HepG2 (cell line): ENCODE data around the gene HES7.

ENCODE experiments used
- CHD2 ChIP-seq: IDR thresholded peaks from 2 replicates; pipeline ENCODE4 v1.6.1; 2011; ENCODE audit warnings: low read depth, low read length, improper control_type of control experiment
- ESRRA ChIP-seq: sonication (generic); formaldehyde crosslinking; IDR thresholded peaks from 2 replicates; pipeline ENCODE4 v1.5.1; 2020; ENCODE audit warnings: mild to moderate bottlenecking, low read depth, missing genetic modification reagents
- EZH2 ChIP-seq: conservative IDR thresholded peaks from 2 replicates; pipeline ENCODE4 v1.6.1; 2012; ENCODE audit warnings: mild to moderate bottlenecking, low read depth, low read length, moderate library complexity
- HIVEP1 ChIP-seq: sonication (generic); formaldehyde crosslinking; IDR thresholded peaks from 2 replicates; pipeline ENCODE4 v1.4.0; 2020; ENCODE audit warnings: mild to moderate bottlenecking, missing genetic modification reagents
- JUN ChIP-seq: sonication (generic); formaldehyde crosslinking; IDR thresholded peaks from 2 replicates; pipeline ENCODE4 v1.4.0; 2020; ENCODE audit warnings: mild to moderate bottlenecking, missing genetic modification reagents
- MTF1 ChIP-seq: sonication (generic); formaldehyde crosslinking; IDR thresholded peaks from 2 replicates; pipeline ENCODE4 v1.5.0; 2020; ENCODE audit warnings: missing genetic modification reagents
- RBM22 ChIP-seq: fragments of 200-400 bp; formaldehyde crosslinking; optimal IDR thresholded peaks from 2 replicates; pipeline ENCODE3; 2017; ENCODE audit warnings: mild to moderate bottlenecking, low read length, moderate library complexity
- RFXAP ChIP-seq: sonication (generic); formaldehyde crosslinking; IDR thresholded peaks from 2 replicates; pipeline ENCODE4 v1.4.0; 2020; ENCODE audit warnings: missing genetic modification reagents, borderline replicate concordance
- SCMH1 ChIP-seq: sonication (generic); formaldehyde crosslinking; IDR thresholded peaks from 2 replicates; pipeline ENCODE4 v1.9.0; 2021; ENCODE audit warnings: missing genetic modification reagents, mild to moderate bottlenecking, borderline replicate concordance
- SOX13 ChIP-seq, 3 experiments: fragments of 450-650 bp in 1 of 3; sonication (generic) in 1 of 3; formaldehyde crosslinking in 1 of 3; IDR thresholded peaks in 2 of 3; conservative IDR thresholded peaks in 1 of 3; 2 replicates each; pipeline versions ENCODE4 v1.5.0 to v1.6.1; 2016 to 2020; ENCODE audit warnings: antibody characterized with exemption in 1 of 3, mild to moderate bottlenecking in 1 of 3, missing compliant biosample characterization in 1 of 3, missing genetic modification reagents in 1 of 3, moderate library complexity in 1 of 3
- ZKSCAN5 ChIP-seq: sonication (generic); formaldehyde crosslinking; IDR thresholded peaks from 2 replicates; pipeline ENCODE4 v1.5.1; 2020; ENCODE audit warnings: mild to moderate bottlenecking, missing genetic modification reagents
- ZNF30 ChIP-seq: sonication (generic); formaldehyde crosslinking; IDR thresholded peaks from 2 replicates; pipeline ENCODE4 v1.5.0; 2020; ENCODE audit warnings: mild to moderate bottlenecking, missing genetic modification reagents
- ZNF607 ChIP-seq: sonication (generic); formaldehyde crosslinking; IDR thresholded peaks from 2 replicates; pipeline ENCODE4 v1.5.1; 2020; ENCODE audit warnings: missing genetic modification reagents, mild to moderate bottlenecking, borderline replicate concordance
- ZNF879 ChIP-seq: sonication (generic); formaldehyde crosslinking; IDR thresholded peaks from 2 replicates; pipeline ENCODE4 v1.8.1; 2023; ENCODE audit warnings: missing genetic modification reagents

- TF ChIP-seq RBM22 = no peak
- no peak for TF ChIP-seq CHD2
- TF ChIP-seq EZH2 = no peak
- no peak for TF ChIP-seq JUN
- no peak for TF ChIP-seq ZNF879
- no peak for TF ChIP-seq ZKSCAN5 (CRISPR knock-in tag)
- TF ChIP-seq ZNF30 (CRISPR knock-in tag) = no peak
- TF ChIP-seq SOX13 (IDR thresholded peaks at IDR 0.05) = no peak
- peak in 1 of 2 experiments; percentile 58; a peak in 2 of 4 replicates for TF ChIP-seq SOX13 (CRISPR knock-in tag; conservative IDR thresholded peaks at IDR 0.05 in 1 of 2, IDR thresholded peaks at IDR 0.05 in 1 of 2)
- no peak for TF ChIP-seq ESRRA (CRISPR knock-in tag)
- TF ChIP-seq RFXAP = no peak
- TF ChIP-seq MTF1 = no peak
- TF ChIP-seq SCMH1 = no peak
- TF ChIP-seq HIVEP1 (CRISPR knock-in tag) = no peak
- TF ChIP-seq ZNF607 (CRISPR knock-in tag) = no peak
Measured at GRCh38 chr17:8163978-8164814, 40.3 kb upstream of the HES7 start.
